Panc1 (cell line): ENCODE data around the gene SRMS. TPM values are rescaled to one million over a fixed set of nuclear protein-coding genes. Genes with fewer than 3 reads are reported as not detected.

Experiments used
- ATAC-seq: fragments of 200-7000 bp; cut with Tn5 transposase; 2 replicates; pipeline ENCODE4 v1.9.1; 2020; ENCODE audit warnings: mild to moderate bottlenecking, moderate library complexity
- BruUV-seq: library from RNA; stranded (reverse); fragments of 400-500 nt; replicated peaks from 2 replicates; lab custom pipeline; 2021; lab: Mats Ljungman, UMichigan
- CTCF ChIA-PET: fragments of 300-600 bp; sonication (Branson Sonifier 250); formaldehyde crosslinking; loops from one replicate; lab custom pipeline; 2022; ENCODE audit warnings: antibody characterized with exemption; lab: Charles Lee
- POLR2A ChIA-PET: fragments of 300-600 bp; sonication (Branson Sonifier 250); formaldehyde crosslinking; loops from one replicate; lab custom pipeline; 2022; ENCODE audit warnings: antibody characterized with exemption; lab: Charles Lee
- DNase-seq: peaks from one replicate; pipeline ENCODE4 v3.0.0-alpha.2; 2010; ENCODE audit warnings: low read depth, low spot score
- H3K27ac ChIP-seq: 2 replicates; pipeline ENCODE4 v1.5.1; 2011; ENCODE audit warnings: mild to moderate bottlenecking, low read length, inconsistent platforms
- H3K27me3 ChIP-seq: fragments of 200-500 bp; sonication (Bioruptor generic); 2 replicates; pipeline ENCODE4 v1.6.0; 2014; ENCODE audit warnings: low read length, inconsistent platforms; ENCODE audit not compliant: control insufficient read depth, insufficient read depth
- H3K36me3 ChIP-seq: fragments of 200-500 bp; sonication (Bioruptor generic); 2 replicates; pipeline ENCODE4 v1.5.1; 2014; ENCODE audit warnings: inconsistent platforms, mild to moderate bottlenecking, low read length, moderate library complexity; ENCODE audit not compliant: control insufficient read depth, insufficient read depth
- H3K4me1 ChIP-seq: 2 replicates; pipeline ENCODE4 v1.5.1; 2011; ENCODE audit warnings: inconsistent platforms, mild to moderate bottlenecking, low read length, moderate library complexity; ENCODE audit not compliant: control insufficient read depth, insufficient read depth
- H3K4me3 ChIP-seq, 2 experiments: 2 replicates each; pipeline ENCODE4 v1.5.1; 2011 to 2012; ENCODE audit warnings: low read depth in 2 of 2, low read length in 2 of 2, mild to moderate bottlenecking in 2 of 2, inconsistent platforms in 1 of 2, moderate library complexity in 1 of 2
- H3K9me3 ChIP-seq: fragments of 200-500 bp; sonication (Bioruptor generic); 2 replicates; pipeline ENCODE4 v1.5.1; 2014; ENCODE audit warnings: low read depth, mild to moderate bottlenecking, inconsistent platforms, low read length, moderate library complexity; ENCODE audit not compliant: control insufficient read depth, insufficient read depth
- POLR2AphosphoS5 ChIP-seq: IDR thresholded peaks from 2 replicates; pipeline ENCODE4 v1.6.1; 2012; ENCODE audit warnings: mild to moderate bottlenecking, low read depth, low read length, moderate library complexity
- SIN3A ChIP-seq: IDR thresholded peaks from 2 replicates; pipeline ENCODE4 v1.6.1; 2012; ENCODE audit warnings: low read depth, mild to moderate bottlenecking, low read length, moderate library complexity, borderline replicate concordance; ENCODE audit not compliant: insufficient read depth
- TCF7L2 ChIP-seq: IDR thresholded peaks from 2 replicates; pipeline ENCODE4 v1.6.1; 2011; ENCODE audit warnings: mild to moderate bottlenecking, low read depth, low read length, inconsistent platforms
- in situ Hi-C: cut with HindIII; loops from 2 replicates; pipeline ENCODE4 v1.10.0; 2016; ENCODE audit warnings: low sequenced_read_pairs, low pct_unique_long_range_greater_than_20kb
- intact Hi-C: fragments of 100-400 bp; cut with micrococcal nuclease; formaldehyde crosslinking; loops from one replicate; pipeline ENCODE4 v1.10.0; 2022; ENCODE audit not compliant: unreplicated experiment
- total RNA-seq: library from RNA; stranded (reverse); gene quantifications from one replicate; pipeline ENCODE4 v1.2.1, GENCODE V29; 2021; ENCODE audit not compliant: unreplicated experiment
- TF ChIP-seq, protein P1 (sequence below): fragments of 450-650 bp; IDR thresholded peaks from 2 replicates; pipeline ENCODE4 v1.5.1; 2017; ENCODE audit warnings: mild to moderate bottlenecking
- TF ChIP-seq, protein P2 (sequence below), 2 experiments: IDR thresholded peaks; 2 replicates each; pipeline ENCODE4 v1.6.1; 2011 to 2012; ENCODE audit warnings: low read depth in 2 of 2, control low read depth in 1 of 2, low read length in 1 of 2, mild to moderate bottlenecking in 1 of 2, moderate library complexity in 1 of 2; ENCODE audit not compliant: insufficient read depth in 1 of 2

The SRMS gene
- total RNA-seq, 1 experiment from 2014 or later, result not detected

DNA sequence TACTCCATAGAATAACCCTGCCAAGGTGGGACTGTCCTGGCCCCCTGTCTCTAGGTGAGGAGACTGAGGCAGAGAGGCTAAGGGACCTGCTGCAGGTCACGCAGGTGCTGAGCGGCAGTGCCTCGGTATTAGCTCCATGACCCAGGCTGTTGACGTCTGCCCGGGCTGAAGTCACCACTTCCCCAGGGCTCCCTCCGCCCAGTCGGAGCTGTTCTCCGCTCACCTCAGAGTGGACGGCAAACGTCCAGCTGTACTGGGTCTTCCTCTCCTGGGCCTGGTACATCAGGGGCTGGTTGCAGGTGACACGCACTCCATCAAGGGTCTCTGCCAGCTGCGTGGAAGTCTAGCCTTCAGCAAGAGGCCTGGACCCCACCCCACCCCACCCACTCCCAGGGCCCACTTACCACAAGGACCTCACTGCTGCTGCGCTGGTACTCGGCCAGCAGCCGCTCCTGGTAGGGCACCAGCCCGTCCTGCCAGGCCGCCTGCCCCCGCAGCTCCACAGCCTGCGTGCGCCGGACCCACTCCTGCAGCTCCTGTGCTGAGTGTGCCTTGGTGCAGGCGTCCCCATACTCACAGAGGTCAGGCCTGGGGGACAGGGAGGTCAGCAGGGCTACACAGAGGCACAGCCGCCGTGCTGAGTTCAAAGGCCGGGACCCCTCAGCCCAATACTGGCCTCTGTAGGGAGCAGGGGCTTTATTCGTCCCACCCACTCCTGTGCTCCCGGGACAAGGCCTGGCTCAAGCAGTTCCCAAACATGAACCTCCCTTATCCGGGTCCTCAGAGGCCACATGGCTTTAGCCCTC, 22.9 kb upstream of the SRMS start:
- BruUV-seq, result no TSS peak

DNA sequence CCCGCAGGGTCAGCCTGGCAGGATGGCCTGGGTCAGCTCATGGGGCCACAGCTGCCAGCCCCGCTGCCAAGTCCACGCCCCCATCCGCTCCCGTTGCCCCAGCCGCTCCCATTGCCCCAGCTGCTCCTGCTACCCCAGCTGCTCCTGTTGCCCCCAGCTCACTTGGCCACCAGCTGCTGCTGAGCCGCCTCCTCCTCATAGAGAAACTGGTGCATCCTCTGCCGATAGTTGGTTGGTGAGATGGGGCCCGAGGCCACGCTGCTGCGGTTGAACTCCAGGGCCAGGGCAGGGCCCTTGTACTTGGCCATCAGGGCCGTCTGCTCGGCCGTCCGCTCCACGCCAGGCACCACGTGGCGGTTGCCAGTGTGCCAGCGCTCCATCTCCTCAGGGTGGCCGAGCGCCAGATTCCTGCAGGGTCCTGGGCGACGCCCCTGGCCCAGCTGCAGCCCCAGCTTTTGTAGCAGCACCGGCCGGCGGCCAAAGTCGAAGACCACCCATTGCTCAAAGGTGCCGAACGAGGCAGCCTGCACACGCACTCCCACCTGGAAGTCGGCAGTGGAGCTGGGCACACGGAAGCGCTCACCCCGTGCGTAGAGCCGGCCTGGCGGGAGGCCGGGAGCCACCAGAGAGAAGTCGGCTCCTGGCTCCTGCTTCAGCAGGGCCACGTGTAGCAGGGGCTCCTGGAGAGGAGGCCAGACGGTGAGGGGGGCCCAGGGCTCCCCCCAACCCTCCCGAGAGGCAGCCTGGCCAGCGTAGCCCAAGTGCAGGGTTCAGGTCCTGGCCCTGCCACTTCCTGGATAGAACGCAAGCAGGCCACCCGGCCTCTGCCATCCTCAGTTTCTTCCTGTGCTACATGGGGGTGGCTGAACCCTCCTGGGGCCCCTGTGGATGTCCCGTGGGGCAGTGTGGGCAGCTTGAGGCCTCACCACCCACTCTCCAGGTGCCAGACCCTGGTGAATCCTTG, 21.7 kb upstream of the SRMS start:
- in situ Hi-C loops, result no loop called here
- Histone ChIP-seq H3K9me3 (no peaks in the 10 kb centered on the region), H3K27ac (no peak overlapping the region), H3K36me3 (peaks cover 3% of the 10 kb centered on the region; the same call in 1 of the 2 replicates), H3K4me1 (peaks cover 5% of the 10 kb centered on the region), H3K4me3 (no peak overlapping the region), H3K27me3 (no peaks in the 10 kb centered on the region)
- intact Hi-C loops, result no loop called here
- no peak for TF ChIP-seq POLR2AphosphoS5
- TF ChIP-seq TCF7L2, result no peak
- no peak for TF ChIP-seq SIN3A
- TF ChIP-seq, protein P1, sequence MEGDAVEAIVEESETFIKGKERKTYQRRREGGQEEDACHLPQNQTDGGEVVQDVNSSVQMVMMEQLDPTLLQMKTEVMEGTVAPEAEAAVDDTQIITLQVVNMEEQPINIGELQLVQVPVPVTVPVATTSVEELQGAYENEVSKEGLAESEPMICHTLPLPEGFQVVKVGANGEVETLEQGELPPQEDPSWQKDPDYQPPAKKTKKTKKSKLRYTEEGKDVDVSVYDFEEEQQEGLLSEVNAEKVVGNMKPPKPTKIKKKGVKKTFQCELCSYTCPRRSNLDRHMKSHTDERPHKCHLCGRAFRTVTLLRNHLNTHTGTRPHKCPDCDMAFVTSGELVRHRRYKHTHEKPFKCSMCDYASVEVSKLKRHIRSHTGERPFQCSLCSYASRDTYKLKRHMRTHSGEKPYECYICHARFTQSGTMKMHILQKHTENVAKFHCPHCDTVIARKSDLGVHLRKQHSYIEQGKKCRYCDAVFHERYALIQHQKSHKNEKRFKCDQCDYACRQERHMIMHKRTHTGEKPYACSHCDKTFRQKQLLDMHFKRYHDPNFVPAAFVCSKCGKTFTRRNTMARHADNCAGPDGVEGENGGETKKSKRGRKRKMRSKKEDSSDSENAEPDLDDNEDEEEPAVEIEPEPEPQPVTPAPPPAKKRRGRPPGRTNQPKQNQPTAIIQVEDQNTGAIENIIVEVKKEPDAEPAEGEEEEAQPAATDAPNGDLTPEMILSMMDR, result no peak
- TF ChIP-seq, protein P2, sequence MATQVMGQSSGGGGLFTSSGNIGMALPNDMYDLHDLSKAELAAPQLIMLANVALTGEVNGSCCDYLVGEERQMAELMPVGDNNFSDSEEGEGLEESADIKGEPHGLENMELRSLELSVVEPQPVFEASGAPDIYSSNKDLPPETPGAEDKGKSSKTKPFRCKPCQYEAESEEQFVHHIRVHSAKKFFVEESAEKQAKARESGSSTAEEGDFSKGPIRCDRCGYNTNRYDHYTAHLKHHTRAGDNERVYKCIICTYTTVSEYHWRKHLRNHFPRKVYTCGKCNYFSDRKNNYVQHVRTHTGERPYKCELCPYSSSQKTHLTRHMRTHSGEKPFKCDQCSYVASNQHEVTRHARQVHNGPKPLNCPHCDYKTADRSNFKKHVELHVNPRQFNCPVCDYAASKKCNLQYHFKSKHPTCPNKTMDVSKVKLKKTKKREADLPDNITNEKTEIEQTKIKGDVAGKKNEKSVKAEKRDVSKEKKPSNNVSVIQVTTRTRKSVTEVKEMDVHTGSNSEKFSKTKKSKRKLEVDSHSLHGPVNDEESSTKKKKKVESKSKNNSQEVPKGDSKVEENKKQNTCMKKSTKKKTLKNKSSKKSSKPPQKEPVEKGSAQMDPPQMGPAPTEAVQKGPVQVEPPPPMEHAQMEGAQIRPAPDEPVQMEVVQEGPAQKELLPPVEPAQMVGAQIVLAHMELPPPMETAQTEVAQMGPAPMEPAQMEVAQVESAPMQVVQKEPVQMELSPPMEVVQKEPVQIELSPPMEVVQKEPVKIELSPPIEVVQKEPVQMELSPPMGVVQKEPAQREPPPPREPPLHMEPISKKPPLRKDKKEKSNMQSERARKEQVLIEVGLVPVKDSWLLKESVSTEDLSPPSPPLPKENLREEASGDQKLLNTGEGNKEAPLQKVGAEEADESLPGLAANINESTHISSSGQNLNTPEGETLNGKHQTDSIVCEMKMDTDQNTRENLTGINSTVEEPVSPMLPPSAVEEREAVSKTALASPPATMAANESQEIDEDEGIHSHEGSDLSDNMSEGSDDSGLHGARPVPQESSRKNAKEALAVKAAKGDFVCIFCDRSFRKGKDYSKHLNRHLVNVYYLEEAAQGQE (IDR thresholded peaks at IDR 0.05; ENCODE audit: insufficient read depth in 1 of 2, low read depth in 2 of 2, low read length in 1 of 2), result no peak
- no peak for DNase-seq
- CTCF ChIA-PET, result interaction anchor here (0.6 kb wide), 1 partner anchor 298 kb away, joined by 12 read pairs; no protein-coding TSS in a partner anchor
- ATAC-seq, result no peak
- no TSS peak for BruUV-seq
- POLR2A ChIA-PET, result interaction anchor here (0.6 kb wide), 1 partner anchor 194 kb away, joined by 3 read pairs; no protein-coding TSS in a partner anchor

More for the DNA sequence above, 22.9 kb upstream of the SRMS start:
- H3K27me3 ChIP-seq, result no peaks in the 10 kb centered on the region
- DNase-seq (no peak), ATAC-seq (no peak)
- no peak overlapping the region for H3K4me3 ChIP-seq
- intact Hi-C loops, result no loop called here
- H3K27ac ChIP-seq, result no peak overlapping the region
- POLR2A ChIA-PET, result interaction anchor here (0.8 kb wide), 1 partner anchor 10 kb away, joined by 9 read pairs; no protein-coding TSS in a partner anchor
- CTCF ChIA-PET, result no interaction called here
- in situ Hi-C loops, result no loop called here
- no peak for TF ChIP-seq TCF7L2
- no peak for TF ChIP-seq POLR2AphosphoS5
- no peak for TF ChIP-seq SIN3A
- TF ChIP-seq, protein P2 (IDR thresholded peaks at IDR 0.05; ENCODE audit: insufficient read depth in 1 of 2, low read depth in 2 of 2, low read length in 1 of 2), result no peak
- TF ChIP-seq, protein P1, result no peak
- peaks cover 14% of the 10 kb centered on the region for H3K4me1 ChIP-seq
- no peaks in the 10 kb centered on the region for H3K9me3 ChIP-seq
- peaks cover 3% of the 10 kb centered on the region; the same call in 1 of the 2 replicates for H3K36me3 ChIP-seq
